ENCODE data around the gene CDH5.

DNA sequence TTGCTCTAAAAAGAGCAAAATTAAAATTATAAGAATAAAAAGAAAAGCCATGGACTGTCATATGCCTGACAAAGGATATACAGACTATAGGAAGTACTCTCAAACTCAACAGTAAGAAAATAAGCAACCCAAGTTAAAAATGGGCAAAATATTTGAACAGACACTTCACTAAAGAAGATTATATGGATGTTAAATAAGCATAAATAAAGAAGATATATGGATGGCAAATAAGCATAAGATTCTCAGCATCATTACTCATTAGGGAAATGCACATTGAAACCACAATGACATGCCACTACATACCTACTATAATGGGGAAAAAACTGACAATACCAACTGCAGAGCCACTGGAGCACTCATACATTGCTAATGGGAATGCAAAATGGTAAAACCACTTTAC lies 45.7 kb downstream of the CDH5 start:
- TF ChIP-seq POLR2AphosphoS5 (IDR thresholded peaks at IDR 0.05; ENCODE audit: low read depth, low read length) (no peak), POLR2A (IDR thresholded peaks at IDR 0.05; ENCODE audit: low read depth, low read length) (no peak), TAF1 (IDR thresholded peaks at IDR 0.05; ENCODE audit: borderline replicate concordance, low read depth, low read length) (no peak)
